Neural progenitor cell (in vitro differentiated cells): ENCODE data around the gene ADGB. TPM values are rescaled to one million over a fixed set of nuclear protein-coding genes. Genes with fewer than 3 reads are reported as not detected.

Experiments used
- DNase-seq: peaks from one replicate; pipeline ENCODE4 v3.0.0-alpha.2; 2016; ENCODE audit warnings: low spot score
- H2AFZ ChIP-seq: fragments of 200-600 bp; sonication (generic); replicated peaks from 2 replicates; pipeline ENCODE4 v1.6.1; 2016; ENCODE audit warnings: antibody characterized with exemption
- H3F3A ChIP-seq: fragments of 200-600 bp; sonication (generic); 2 replicates; pipeline ENCODE4 v1.6.1; 2016; ENCODE audit warnings: antibody characterized with exemption, low read depth
- H3K27ac ChIP-seq: fragments of 200-600 bp; sonication (generic); 2 replicates; pipeline ENCODE4 v1.5.1; 2016; ENCODE audit warnings: mild to moderate bottlenecking
- H3K27me3 ChIP-seq: fragments of 200-600 bp; sonication (generic); 2 replicates; pipeline ENCODE4 v1.6.1; 2016; ENCODE audit warnings: mild to moderate bottlenecking, moderate library complexity
- H3K36me3 ChIP-seq: fragments of 200-600 bp; sonication (generic); 2 replicates; pipeline ENCODE4 v1.5.1; 2016
- H3K4me1 ChIP-seq: fragments of 200-600 bp; sonication (generic); 2 replicates; pipeline ENCODE4 v1.6.1; 2016; ENCODE audit warnings: mixed run types
- H3K4me2 ChIP-seq: fragments of 200-600 bp; sonication (generic); 2 replicates; pipeline ENCODE4 v1.6.1; 2016
- H3K4me3 ChIP-seq: fragments of 200-600 bp; sonication (generic); 2 replicates; pipeline ENCODE4 v1.5.1; 2016
- H3K79me2 ChIP-seq: fragments of 200-600 bp; sonication (generic); 2 replicates; pipeline ENCODE4 v1.6.1; 2016; ENCODE audit warnings: low read depth
- H3K9ac ChIP-seq: fragments of 200-600 bp; sonication (generic); 2 replicates; pipeline ENCODE4 v1.6.1; 2016
- H3K9me3 ChIP-seq: fragments of 200-600 bp; sonication (generic); 2 replicates; pipeline ENCODE4 v1.5.1; 2016; ENCODE audit warnings: low read depth
- H4K20me1 ChIP-seq: fragments of 200-600 bp; sonication (generic); 2 replicates; pipeline ENCODE4 v1.6.1; 2016; ENCODE audit warnings: low read depth
- H3K27ac Mint-ChIP-seq: 3 replicates; pipeline ENCODE4 v1.8.0; 2021; ENCODE audit warnings: mixed read lengths
- H3K27me3 Mint-ChIP-seq: 2 replicates; pipeline ENCODE4 v1.8.0; 2022; ENCODE audit warnings: low read depth, mild to moderate bottlenecking, inconsistent platforms, moderate library complexity, mixed read lengths; ENCODE audit not compliant: insufficient read depth
- H3K36me3 Mint-ChIP-seq: 3 replicates; pipeline ENCODE4 v1.8.0; 2021; ENCODE audit warnings: mixed read lengths
- H3K4me1 Mint-ChIP-seq: 3 replicates; pipeline ENCODE4 v1.8.0; 2021; ENCODE audit warnings: mixed read lengths
- H3K4me3 Mint-ChIP-seq: 3 replicates; pipeline ENCODE4 v1.8.0; 2021; ENCODE audit warnings: mild to moderate bottlenecking, moderate library complexity, mixed read lengths
- H3K9me3 Mint-ChIP-seq: 3 replicates; pipeline ENCODE4 v1.8.0; 2020; ENCODE audit warnings: mixed read lengths
- CTCF ChIP-seq: fragments of 200-600 bp; sonication (generic); IDR thresholded peaks from 2 replicates; pipeline ENCODE4 v1.5.1; 2017; ENCODE audit warnings: antibody characterized with exemption, mild to moderate bottlenecking
- EZH2 ChIP-seq: fragments of 200-600 bp; sonication (generic); IDR thresholded peaks from 2 replicates; pipeline ENCODE4 v1.6.1; 2017; ENCODE audit warnings: antibody characterized with exemption, mild to moderate bottlenecking, moderate library complexity
- EZH2phosphoT487 ChIP-seq: fragments of 200-600 bp; sonication (generic); IDR thresholded peaks from 2 replicates; pipeline ENCODE4 v1.6.1; 2017; ENCODE audit warnings: antibody characterized with exemption
- total RNA-seq: library from RNA; depleted of rRNA; stranded (reverse); fragments of >200 nt; gene quantifications from 2 replicates; pipeline ENCODE4 v1.2.3, GENCODE V29; 2015; ENCODE audit warnings: low replicate concordance

The ADGB gene
- total RNA-seq, 1 donor from 2014 or later, result not detected

GRCh38 chr6:146768722-146769121, 169.9 kb downstream of the ADGB start:
- Mint-ChIP-seq H3K36me3 (no peaks in the 10 kb centered on the region), H3K4me1 (peaks cover 3% of the 10 kb centered on the region), H3K4me3 (no peak overlapping the region), H3K27ac (no peak overlapping the region), H3K9me3 (no peaks in the 10 kb centered on the region), H3K27me3 (no peaks in the 10 kb centered on the region)
- Histone ChIP-seq H3K27ac (no peak overlapping the region), H2AFZ (no peak overlapping the region), H3K79me2 (no peaks in the 10 kb centered on the region), H3K36me3 (no peaks in the 10 kb centered on the region), H3K4me2 (no peak overlapping the region), H4K20me1 (no peaks in the 10 kb centered on the region), H3K4me1 (no peaks in the 10 kb centered on the region), H3K4me3 (no peak overlapping the region), H3K27me3 (no peaks in the 10 kb centered on the region), H3K9ac (no peak overlapping the region), H3K9me3 (no peaks in the 10 kb centered on the region), H3F3A (no peaks in the 10 kb centered on the region)
- TF ChIP-seq EZH2phosphoT487 (no peak), CTCF (no peak), EZH2 (no peak)
- no peak for DNase-seq

GRCh38 chr6:146770275-146770964, 171.6 kb downstream of the ADGB start:
- H3K9me3 Mint-ChIP-seq, result no peaks in the 10 kb centered on the region
- H3K4me2 ChIP-seq, result no peak overlapping the region
- no peak overlapping the region for H3K27ac Mint-ChIP-seq
- H3K9me3 ChIP-seq, result no peaks in the 10 kb centered on the region
- no peak overlapping the region for H3K4me3 Mint-ChIP-seq
- H3K27me3 Mint-ChIP-seq, result no peaks in the 10 kb centered on the region
- no peaks in the 10 kb centered on the region for H3K27me3 ChIP-seq
- no peak overlapping the region for H3K4me3 ChIP-seq
- H3F3A ChIP-seq, result no peaks in the 10 kb centered on the region
- no peaks in the 10 kb centered on the region for H3K79me2 ChIP-seq
- no peak for DNase-seq
- no peaks in the 10 kb centered on the region for H3K36me3 ChIP-seq
- no peaks in the 10 kb centered on the region for H3K36me3 Mint-ChIP-seq
- peak overlapping the region; percentile 27 for H2AFZ ChIP-seq
- no peaks in the 10 kb centered on the region for H3K4me1 ChIP-seq
- TF ChIP-seq EZH2 (no peak), EZH2phosphoT487 (no peak), CTCF (no peak)
- H3K9ac ChIP-seq, result no peak overlapping the region
- H3K27ac ChIP-seq, result no peak overlapping the region
- H4K20me1 ChIP-seq, result no peaks in the 10 kb centered on the region
- H3K4me1 Mint-ChIP-seq, result peaks cover 3% of the 10 kb centered on the region

DNA sequence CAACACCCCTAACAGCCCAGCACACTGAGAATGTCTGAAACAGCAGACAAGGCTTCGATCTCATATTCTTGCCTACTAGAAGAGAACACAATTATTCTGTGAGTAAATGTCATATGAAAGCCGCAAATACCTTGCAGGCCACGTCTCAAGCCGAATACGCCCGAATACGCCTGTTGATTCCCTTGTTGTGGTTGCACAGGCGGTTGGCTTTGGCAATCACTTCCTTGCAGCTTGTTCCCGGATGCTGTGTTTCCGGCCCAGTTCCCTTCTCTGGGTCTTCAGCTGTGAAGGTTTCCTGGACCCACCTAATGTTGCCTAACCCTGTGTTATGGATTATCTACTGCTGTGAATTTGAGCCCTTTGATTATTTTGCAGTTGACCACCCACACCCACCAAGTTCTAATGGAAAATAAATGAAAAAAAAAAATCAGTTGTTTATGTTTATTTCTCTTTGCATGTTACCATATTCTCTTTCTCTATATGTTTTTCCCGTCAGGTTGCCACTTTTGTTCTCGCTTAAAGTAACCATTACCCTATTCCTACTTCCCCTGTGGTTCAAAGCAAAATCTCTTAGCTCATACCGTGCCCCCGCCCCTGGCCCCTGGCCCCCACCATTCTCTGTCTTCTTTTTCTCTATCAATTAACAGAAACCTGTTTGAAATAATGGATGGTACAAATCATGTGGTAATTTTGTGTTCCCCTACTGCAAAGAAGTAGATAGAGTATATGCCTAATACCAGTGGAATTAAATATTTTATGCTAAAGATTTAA, 172.4 kb downstream of the ADGB start:
- H3F3A ChIP-seq, result no peaks in the 10 kb centered on the region
- H3K27ac ChIP-seq, result no peak overlapping the region
- Mint-ChIP-seq H3K36me3 (no peaks in the 10 kb centered on the region), H3K27ac (no peak overlapping the region), H3K4me1 (peaks cover 3% of the 10 kb centered on the region), H3K27me3 (no peaks in the 10 kb centered on the region), H3K9me3 (no peaks in the 10 kb centered on the region), H3K4me3 (no peak overlapping the region)
- H3K9ac ChIP-seq, result no peak overlapping the region
- H3K9me3 ChIP-seq, result no peaks in the 10 kb centered on the region
- H3K4me3 ChIP-seq, result no peak overlapping the region
- no peaks in the 10 kb centered on the region for H3K79me2 ChIP-seq
- no peaks in the 10 kb centered on the region for H4K20me1 ChIP-seq
- TF ChIP-seq EZH2phosphoT487, result no peak
- TF ChIP-seq CTCF, result no peak
- no peak for TF ChIP-seq EZH2
- no peak for DNase-seq
- H3K4me2 ChIP-seq, result no peak overlapping the region
- no peaks in the 10 kb centered on the region for H3K4me1 ChIP-seq
- no peaks in the 10 kb centered on the region for H3K36me3 ChIP-seq
- no peaks in the 10 kb centered on the region for H3K27me3 ChIP-seq
- H2AFZ ChIP-seq, result no peak overlapping the region
